Measurements from ENCODE around the gene TCERG1L.

DNA sequence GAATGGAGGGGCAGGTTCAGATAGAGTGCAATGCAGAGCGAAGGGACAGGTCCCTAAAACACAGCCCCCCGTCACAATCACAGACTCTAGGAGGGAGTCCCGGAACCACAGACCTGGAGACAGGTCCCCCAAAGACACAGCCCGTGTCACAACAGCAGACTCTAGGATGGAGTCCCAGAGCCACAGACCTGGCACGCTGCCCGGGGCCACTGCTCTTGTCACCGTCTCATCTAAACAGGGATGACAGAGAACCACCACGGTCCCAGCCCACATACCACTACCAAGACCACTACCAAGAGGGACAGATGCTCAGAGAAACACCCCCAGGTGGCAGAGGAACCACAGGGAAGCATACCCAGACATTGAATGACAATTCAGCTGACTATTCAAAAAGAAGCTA lies 183.9 kb downstream of the TCERG1L start:
- TF ChIP-seq POLR2AphosphoS5 (IDR thresholded peaks at IDR 0.05), result no peak
- TF ChIP-seq, protein P1, sequence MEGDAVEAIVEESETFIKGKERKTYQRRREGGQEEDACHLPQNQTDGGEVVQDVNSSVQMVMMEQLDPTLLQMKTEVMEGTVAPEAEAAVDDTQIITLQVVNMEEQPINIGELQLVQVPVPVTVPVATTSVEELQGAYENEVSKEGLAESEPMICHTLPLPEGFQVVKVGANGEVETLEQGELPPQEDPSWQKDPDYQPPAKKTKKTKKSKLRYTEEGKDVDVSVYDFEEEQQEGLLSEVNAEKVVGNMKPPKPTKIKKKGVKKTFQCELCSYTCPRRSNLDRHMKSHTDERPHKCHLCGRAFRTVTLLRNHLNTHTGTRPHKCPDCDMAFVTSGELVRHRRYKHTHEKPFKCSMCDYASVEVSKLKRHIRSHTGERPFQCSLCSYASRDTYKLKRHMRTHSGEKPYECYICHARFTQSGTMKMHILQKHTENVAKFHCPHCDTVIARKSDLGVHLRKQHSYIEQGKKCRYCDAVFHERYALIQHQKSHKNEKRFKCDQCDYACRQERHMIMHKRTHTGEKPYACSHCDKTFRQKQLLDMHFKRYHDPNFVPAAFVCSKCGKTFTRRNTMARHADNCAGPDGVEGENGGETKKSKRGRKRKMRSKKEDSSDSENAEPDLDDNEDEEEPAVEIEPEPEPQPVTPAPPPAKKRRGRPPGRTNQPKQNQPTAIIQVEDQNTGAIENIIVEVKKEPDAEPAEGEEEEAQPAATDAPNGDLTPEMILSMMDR (IDR thresholded peaks at IDR 0.05), result no peak

Measured in stomach (tissue), 4 donors.